Activated CD8-positive, alpha-beta memory T cell treated with anti-CD3 and anti-CD28 coated beads, Interleukin-2, amount 50 U/mL, for 1 hour (primary cell): Measurements from ENCODE around the gene FCRLA.
"Not testable (repeated sequence)": the region's sequence is repeated elsewhere in the genome, so short reads cannot be mapped to it uniquely, and the experiment has no call there.

Experiments
- DNase-seq: peaks from one replicate; pipeline ENCODE4 v3.0.0-alpha.2; 2020; ENCODE audit errors: extremely low read depth

The FCRLA gene

DNA sequence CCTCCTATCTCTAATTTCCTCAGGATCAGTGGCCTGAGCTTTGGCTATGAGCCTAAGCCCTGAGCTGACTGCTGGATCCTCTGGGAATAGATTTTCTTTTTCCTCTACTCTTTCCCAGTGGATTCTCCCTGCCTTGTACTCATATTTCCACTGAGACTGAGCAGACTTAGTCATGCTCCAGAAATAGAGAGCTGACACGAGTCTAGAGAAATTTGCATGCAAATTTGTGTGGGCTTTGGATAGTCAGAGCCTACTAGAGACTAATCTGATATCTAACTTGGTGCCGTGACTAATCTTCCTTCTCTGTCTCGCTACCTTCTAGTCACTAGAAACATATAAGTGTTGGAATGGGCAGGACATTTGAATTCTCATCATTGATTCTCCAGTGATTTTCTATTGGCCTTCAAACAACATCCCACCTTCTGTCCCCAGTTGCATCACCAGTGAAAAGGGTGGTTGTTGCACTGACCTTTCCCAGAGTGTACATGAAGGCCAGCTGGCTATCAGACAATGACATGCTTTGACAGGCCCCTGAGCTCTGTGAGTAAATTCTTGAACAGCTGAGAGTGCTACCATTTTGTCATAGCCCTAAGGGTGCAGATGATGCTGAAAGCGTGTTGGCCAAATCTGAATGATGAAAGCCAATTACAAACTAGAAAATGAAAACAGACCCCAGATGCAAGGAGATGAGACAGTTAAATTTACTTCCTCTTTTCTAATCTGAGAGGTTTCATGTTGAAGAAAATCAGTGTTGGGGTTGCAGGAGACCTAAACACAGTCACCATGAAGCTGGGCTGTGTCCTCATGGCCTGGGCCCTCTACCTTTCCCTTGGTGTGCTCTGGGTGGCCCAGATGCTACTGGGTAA is at the start of gene FCRLA:
Gene FCRLA, plus strand, starts transcription at position 748 of the 866 bp plus-strand sequence. Its CDS starts 36 bp downstream, at position 784.
- DNase-seq = no peak

- DNase-seq = not testable (repeated sequence)
These were observed 48.5 kb upstream of the FCRLA start for GRCh38 chr1:161658524-161658923.

GRCh38 chr1:161661660-161662311 is 45.2 kb upstream of the FCRLA start:
- not testable (repeated sequence) for DNase-seq

DNA sequence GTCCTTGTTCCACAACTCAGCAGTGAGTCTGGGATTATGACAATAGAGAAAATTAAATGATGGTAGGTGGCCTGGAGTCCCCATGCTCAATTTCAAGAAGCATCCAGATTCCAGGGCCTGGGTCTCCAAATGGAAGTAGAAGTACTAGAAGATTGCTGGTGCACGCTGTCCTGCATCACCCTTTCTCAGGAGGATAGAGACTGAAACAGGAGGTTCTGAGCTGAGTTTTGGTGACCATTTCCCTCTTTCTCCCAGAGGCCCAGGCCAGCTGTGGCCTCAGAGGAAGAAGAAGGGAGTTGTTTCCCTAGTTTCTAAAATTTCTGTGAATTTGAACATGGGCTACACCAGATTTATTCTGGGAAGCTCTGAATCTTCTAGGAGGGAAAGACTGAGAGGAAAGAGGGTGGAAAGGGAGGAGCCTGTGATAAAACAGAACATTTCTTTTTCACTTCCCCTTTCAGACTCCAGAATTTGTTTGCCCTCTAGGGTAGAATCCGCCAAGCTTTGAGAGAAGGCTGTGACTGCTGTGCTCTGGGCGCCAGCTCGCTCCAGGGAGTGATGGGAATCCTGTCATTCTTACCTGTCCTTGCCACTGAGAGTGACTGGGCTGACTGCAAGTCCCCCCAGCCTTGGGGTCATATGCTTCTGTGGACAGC is 44.2 kb upstream of the FCRLA start, which contains the start of gene FCGR2B:
Gene FCGR2B, plus strand, starts transcription at position 460 of the 656 bp plus-strand sequence. Its CDS starts 99 bp downstream, at position 559.
- not testable (repeated sequence) for DNase-seq

DNA sequence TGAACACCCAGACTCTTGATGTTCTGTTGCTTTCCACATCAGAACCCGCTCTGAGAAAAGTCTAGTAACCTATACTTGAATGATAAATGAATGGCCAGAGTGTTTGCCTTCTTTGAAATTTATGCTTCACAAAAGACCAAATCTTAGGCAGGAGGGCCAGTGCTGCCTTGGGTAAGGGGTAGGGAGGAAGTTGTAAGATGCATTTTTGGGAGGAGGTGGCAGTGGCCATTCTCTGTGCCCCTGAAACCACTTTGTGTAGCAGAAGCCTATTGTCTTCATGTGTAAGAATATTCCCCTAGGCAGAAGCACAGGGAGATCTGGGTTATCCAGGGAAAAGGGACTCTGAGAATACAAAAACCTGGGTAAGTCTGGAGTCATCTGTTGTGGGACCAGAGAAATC is 43.5 kb upstream of the FCRLA start:
- DNase-seq = not testable (repeated sequence)

- DNase-seq = not testable (repeated sequence)
These were observed 42.3 kb upstream of the FCRLA start for GRCh38 chr1:161664689-161665088.

DNA sequence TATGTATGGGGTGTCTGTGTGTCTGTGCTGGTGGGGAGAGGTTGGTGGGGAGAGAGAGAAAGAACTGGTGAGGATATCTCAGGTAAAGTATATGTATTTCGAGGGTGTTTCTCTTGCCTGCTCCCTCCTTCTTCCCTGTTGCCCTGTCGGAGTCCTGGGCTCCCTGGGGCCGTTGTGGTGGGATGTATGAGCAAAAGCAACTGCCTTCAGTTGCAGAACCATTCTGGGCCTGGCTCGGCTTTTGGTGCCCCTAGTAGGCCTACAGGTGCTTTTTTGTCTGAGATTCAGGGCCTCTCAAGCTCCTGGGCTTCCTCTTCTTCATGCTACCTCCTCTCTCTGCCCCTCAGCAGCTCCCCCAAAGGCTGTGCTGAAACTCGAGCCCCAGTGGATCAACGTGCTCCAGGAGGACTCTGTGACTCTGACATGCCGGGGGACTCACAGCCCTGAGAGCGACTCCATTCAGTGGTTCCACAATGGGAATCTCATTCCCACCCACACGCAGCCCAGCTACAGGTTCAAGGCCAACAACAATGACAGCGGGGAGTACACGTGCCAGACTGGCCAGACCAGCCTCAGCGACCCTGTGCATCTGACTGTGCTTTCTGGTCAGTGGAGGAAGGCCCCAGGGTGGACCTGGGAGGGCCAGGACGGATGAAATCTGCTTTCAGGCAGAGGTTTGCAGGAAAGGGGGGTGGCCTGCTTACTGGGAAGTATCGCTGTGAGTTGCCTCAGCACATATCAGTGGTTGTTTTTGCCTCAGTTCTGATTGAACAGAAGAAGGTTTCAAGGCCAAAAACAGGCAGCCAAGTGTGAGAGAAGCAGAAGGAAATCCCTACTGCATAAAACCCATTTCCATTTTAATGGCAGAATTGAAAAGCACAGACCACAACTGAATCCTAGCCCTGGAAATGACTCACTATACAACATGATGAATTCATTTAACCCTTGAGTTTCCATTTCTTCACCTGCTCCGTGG is 35.7 kb upstream of the FCRLA start:
- not testable (repeated sequence) for DNase-seq

GRCh38 chr1:161673437-161673836 is 33.6 kb upstream of the FCRLA start:
- DNase-seq = not testable (repeated sequence)

- not testable (repeated sequence) for DNase-seq
These were observed 32.6 kb upstream of the FCRLA start for GRCh38 chr1:161674447-161674846.

- not testable (repeated sequence) for DNase-seq
These were observed 32.1 kb upstream of the FCRLA start for GRCh38 chr1:161674908-161675307.

DNA sequence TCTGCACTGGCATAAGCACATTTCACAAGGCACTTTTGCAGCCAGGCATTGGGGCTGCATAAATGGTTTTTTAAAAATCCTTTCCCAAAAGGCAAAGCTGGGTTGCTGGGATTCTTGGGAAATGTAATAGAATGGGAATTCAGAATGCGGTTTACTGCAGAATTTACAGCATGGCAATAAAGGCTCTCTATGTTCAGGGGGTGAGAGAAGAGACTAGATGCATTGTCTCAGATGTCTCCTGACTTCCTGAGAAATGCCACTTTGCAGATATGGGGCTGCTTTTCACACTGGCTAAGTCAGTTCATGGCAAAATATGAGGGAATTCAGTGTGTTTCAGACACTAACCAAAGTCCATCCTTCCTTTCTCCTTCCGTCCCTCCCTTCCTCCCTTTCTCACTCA is 30.6 kb upstream of the FCRLA start:
- DNase-seq = no peak

DNA sequence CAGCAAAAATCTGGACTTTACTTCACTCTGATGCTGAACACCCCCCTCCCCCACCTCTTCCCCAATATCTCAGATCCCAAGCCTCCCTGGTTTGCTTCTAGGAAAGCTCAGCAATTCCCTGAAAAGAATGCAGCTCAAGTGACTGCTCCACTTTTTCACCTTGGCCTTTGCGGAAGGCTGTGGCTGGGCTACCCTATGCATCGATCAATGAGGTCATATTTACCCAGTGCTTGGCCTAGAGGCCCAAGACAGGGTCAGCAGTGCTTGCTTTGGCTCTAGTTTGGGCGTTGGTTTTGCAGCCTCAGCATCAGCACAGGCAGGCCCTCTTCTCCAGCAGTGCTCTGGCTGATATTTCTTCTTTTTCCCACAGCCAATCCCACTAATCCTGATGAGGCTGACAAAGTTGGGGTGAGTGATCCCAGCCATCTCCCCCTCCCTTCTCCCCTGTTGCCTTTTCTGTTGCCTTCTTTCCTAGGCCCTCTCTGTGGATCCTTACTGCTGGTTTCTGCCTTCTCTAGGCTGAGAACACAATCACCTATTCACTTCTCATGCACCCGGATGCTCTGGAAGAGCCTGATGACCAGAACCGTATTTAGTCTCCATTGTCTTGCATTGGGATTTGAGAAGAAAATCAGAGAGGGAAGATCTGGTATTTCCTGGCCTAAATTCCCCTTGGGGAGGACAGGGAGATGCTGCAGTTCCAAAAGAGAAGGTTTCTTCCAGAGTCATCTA is 29.9 kb upstream of the FCRLA start:
- no peak for DNase-seq

DNA sequence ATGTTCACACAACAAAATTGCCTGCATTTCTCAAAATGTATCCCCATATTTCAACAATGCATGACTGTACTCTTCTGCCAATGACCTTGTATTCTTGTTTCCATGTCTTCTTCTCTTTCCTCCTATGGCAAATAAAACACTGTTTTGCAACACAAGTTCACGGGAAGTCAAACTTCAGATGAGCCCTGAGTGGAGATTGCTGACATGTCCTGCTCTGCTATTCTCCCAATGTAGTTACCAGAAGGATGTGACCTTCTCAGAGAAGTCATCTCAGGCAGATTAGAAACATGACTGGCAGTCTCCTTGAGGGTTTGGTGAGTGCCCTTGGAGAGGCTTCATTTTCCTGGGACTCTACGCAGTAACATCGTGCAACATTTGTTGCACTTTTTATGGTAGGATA is 28.5 kb upstream of the FCRLA start:
- DNase-seq = no peak

GRCh38 chr1:161681879-161682278 is 25.1 kb upstream of the FCRLA start:
- DNase-seq = no peak

- no peak for DNase-seq
These were observed 18.1 kb upstream of the FCRLA start for GRCh38 chr1:161688946-161689345.

- DNase-seq = no peak
These were observed 15.2 kb upstream of the FCRLA start for GRCh38 chr1:161691846-161692245.

- DNase-seq = not testable (repeated sequence)
These were observed 13.9 kb upstream of the FCRLA start for GRCh38 chr1:161693020-161693712.

DNA sequence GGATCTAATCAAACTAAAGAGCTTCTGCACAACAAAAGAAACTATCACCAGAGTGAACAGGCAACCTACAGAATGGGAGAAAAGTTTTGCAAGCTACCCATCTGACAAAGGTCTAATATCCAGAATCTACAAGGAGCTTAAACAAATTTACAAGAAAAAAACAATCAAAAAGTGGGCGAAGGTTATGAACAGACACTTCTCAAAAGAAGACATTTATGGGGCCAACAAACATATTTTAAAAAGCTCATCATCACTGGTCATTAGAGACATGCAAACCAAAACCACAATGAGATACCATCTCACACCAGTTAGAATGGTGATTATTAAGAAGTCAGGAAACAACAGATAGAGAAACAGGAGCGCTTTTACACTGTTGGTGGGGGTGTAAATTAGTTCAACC is 8.7 kb upstream of the FCRLA start:
- DNase-seq = not testable (repeated sequence)

DNA sequence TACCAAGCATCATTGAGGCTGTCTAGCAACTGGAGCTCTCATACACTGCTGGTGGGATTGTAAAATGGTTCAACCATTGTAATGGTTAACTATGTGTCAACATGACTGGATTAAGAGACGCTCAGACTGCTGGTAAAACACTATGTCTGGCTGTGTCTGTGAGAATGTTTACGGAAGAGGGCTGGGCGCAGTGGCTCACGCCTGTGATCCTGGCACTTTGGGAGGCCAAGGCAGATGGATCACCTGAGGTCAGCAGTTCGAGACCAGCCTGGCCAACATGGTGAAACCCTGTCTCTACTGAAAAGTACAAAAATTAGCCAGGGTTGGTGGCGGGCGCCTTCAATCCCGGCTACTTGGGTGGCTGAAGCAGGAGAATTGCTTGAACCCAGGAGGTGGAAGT is 4.8 kb upstream of the FCRLA start:
- no peak for DNase-seq

DNA sequence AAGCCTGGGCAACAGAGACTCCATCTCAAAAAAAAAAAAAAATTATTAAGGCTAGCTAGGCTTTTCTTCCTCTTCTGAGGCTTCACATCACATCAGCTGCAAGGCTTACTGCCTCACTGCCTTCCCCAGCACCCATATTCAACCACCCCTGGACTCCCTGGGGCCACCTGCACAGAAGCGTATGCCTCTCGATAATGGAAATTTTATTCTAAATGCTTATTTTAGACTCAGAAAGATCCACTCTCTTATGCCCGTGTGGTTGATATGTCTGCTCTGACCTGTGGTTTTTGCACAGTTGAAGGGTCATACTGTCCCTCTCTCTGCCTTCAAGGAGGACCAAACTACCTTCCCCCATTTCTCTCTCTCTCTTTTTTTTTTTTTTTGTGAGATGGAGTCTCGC is 1.5 kb upstream of the FCRLA start:
- DNase-seq = no peak
